ENCODE data around the gene GRHPR.
"Not testable (repeated sequence)": the region's sequence is repeated elsewhere in the genome, so short reads cannot be mapped to it uniquely, and the experiment has no call there.

GRHPR gene

GRCh38 chr9:37420271-37421215 lies 2.0 kb upstream of the GRHPR start:
- ATAC-seq (replicated peaks) (no peak), DNase-seq (no peak)
- Mint-ChIP-seq H3K27ac (peak overlapping the region; percentile 82), H3K4me1 (peaks cover 29 to 48% of the 10 kb centered on the region in 2 donors), H3K4me3 (no peak overlapping the region), H3K9me3 (no peaks in the 10 kb centered on the region), H3K36me3 (peaks cover 10 to 11% of the 10 kb centered on the region in 2 donors), H3K27me3 (no peaks in the 10 kb centered on the region)

- H3K4me3 Mint-ChIP-seq = peak overlapping the region; percentile 91 to 98
- peak overlapping the region; percentile 99 for H3K27ac Mint-ChIP-seq
- DNase-seq (no peak), ATAC-seq (replicated peaks) (no peak)
- H3K27me3 Mint-ChIP-seq = no peaks in the 10 kb centered on the region
- H3K9me3 Mint-ChIP-seq = no peaks in the 10 kb centered on the region
- peaks cover 16 to 19% of the 10 kb centered on the region in 2 donors for H3K36me3 Mint-ChIP-seq
- peaks cover 25 to 48% of the 10 kb centered on the region in 2 donors for H3K4me1 Mint-ChIP-seq
These were observed 595 bp upstream of the GRHPR start for GRCh38 chr9:37421914-37422288.

GRCh38 chr9:37423508-37423907 lies 1.0 kb downstream of the GRHPR start:
- Mint-ChIP-seq H3K4me3 (peak overlapping the region; percentile 91 to 98), H3K27ac (peak overlapping the region; percentile 99), H3K27me3 (no peaks in the 10 kb centered on the region), H3K4me1 (peaks cover 23 to 56% of the 10 kb centered on the region in 2 donors), H3K36me3 (peaks cover 25 to 26% of the 10 kb centered on the region in 2 donors), H3K9me3 (no peaks in the 10 kb centered on the region)
- no peak for DNase-seq
- no peak for ATAC-seq (replicated peaks)

GRCh38 chr9:37424204-37424685 lies 1.7 kb downstream of the GRHPR start:
- Mint-ChIP-seq H3K27me3 (no peaks in the 10 kb centered on the region), H3K27ac (no peak overlapping the region), H3K4me3 (peak overlapping the region; percentile 91 to 98), H3K9me3 (no peaks in the 10 kb centered on the region), H3K36me3 (peaks cover 31 to 33% of the 10 kb centered on the region in 2 donors), H3K4me1 (peaks cover 19 to 62% of the 10 kb centered on the region in 2 donors)
- ATAC-seq (replicated peaks) (no peak), DNase-seq (no peak)

GRCh38 chr9:37424686-37425297 lies 2.3 kb downstream of the GRHPR start:
- Mint-ChIP-seq H3K27me3 (no peaks in the 10 kb centered on the region), H3K9me3 (no peaks in the 10 kb centered on the region), H3K36me3 (peaks cover 32 to 33% of the 10 kb centered on the region in 2 donors), H3K27ac (no peak overlapping the region), H3K4me1 (peaks cover 19 to 62% of the 10 kb centered on the region in 2 donors), H3K4me3 (peak overlapping the region; percentile 4 to 91)
- DNase-seq = no peak
- ATAC-seq (replicated peaks) = no peak

- H3K9me3 Mint-ChIP-seq = no peaks in the 10 kb centered on the region
- peaks cover 19 to 65% of the 10 kb centered on the region in 2 donors for H3K4me1 Mint-ChIP-seq
- H3K4me3 Mint-ChIP-seq = peak overlapping the region in 1 of 2 donors; percentile 4
- H3K36me3 Mint-ChIP-seq = peaks cover 34 to 35% of the 10 kb centered on the region in 2 donors
- DNase-seq (no peak), ATAC-seq (replicated peaks) (no peak)
- H3K27me3 Mint-ChIP-seq = no peaks in the 10 kb centered on the region
- H3K27ac Mint-ChIP-seq = no peak overlapping the region
These were observed 2.8 kb downstream of the GRHPR start for GRCh38 chr9:37425298-37425752.

- H3K4me1 Mint-ChIP-seq = peaks cover 26 to 76% of the 10 kb centered on the region in 2 donors
- H3K4me3 Mint-ChIP-seq; H3K27ac Mint-ChIP-seq; H3K27me3 Mint-ChIP-seq; H3K9me3 Mint-ChIP-seq; DNase-seq; ATAC-seq (replicated peaks): not testable (repeated sequence)
- peaks cover 35 to 44% of the 10 kb centered on the region in 2 donors for H3K36me3 Mint-ChIP-seq
These were observed 3.9 kb downstream of the GRHPR start for GRCh38 chr9:37426431-37426830.

GRCh38 chr9:37426846-37427245 lies 4.3 kb downstream of the GRHPR start:
- no peak for ATAC-seq (replicated peaks)
- Mint-ChIP-seq H3K4me3 (no peak overlapping the region), H3K27ac (peak overlapping the region; percentile 62)

GRCh38 chr9:37428345-37428744 lies 5.8 kb downstream of the GRHPR start:
- H3K4me1 Mint-ChIP-seq = peaks cover 31 to 78% of the 10 kb centered on the region in 2 donors
- no peaks in the 10 kb centered on the region for H3K9me3 Mint-ChIP-seq
- no peak overlapping the region for H3K4me3 Mint-ChIP-seq
- no peak overlapping the region for H3K27ac Mint-ChIP-seq
- no peak for ATAC-seq (replicated peaks)
- no peaks in the 10 kb centered on the region for H3K27me3 Mint-ChIP-seq
- H3K36me3 Mint-ChIP-seq = peaks cover 41 to 55% of the 10 kb centered on the region in 2 donors
- DNase-seq = no peak

More at GRCh38 chr9:37426846-37427245, 4.3 kb downstream of the GRHPR start:
- Mint-ChIP-seq H3K36me3 (peaks cover 35 to 48% of the 10 kb centered on the region in 2 donors), H3K9me3 (no peaks in the 10 kb centered on the region), H3K4me1 (peaks cover 30 to 78% of the 10 kb centered on the region in 2 donors), H3K27me3 (no peaks in the 10 kb centered on the region)
- no peak for DNase-seq

- H3K4me1 Mint-ChIP-seq = peaks cover 25 to 65% of the 10 kb centered on the region in 2 donors
- peaks cover 40 to 59% of the 10 kb centered on the region in 2 donors for H3K36me3 Mint-ChIP-seq
- no peak for DNase-seq
- ATAC-seq (replicated peaks) = no peak
- no peaks in the 10 kb centered on the region for H3K9me3 Mint-ChIP-seq
- H3K4me3 Mint-ChIP-seq = no peak overlapping the region
- no peak overlapping the region for H3K27ac Mint-ChIP-seq
- no peaks in the 10 kb centered on the region for H3K27me3 Mint-ChIP-seq
These were observed 7.2 kb downstream of the GRHPR start for GRCh38 chr9:37429441-37430285.

GRCh38 chr9:37430841-37431597 lies 8.5 kb downstream of the GRHPR start:
- H3K4me1 Mint-ChIP-seq = peaks cover 23 to 53% of the 10 kb centered on the region in 2 donors
- peak overlapping the region; percentile 76 for H3K27ac Mint-ChIP-seq
- H3K4me3 Mint-ChIP-seq = no peak overlapping the region
- H3K27me3 Mint-ChIP-seq = no peaks in the 10 kb centered on the region
- DNase-seq = no peak
- H3K9me3 Mint-ChIP-seq = no peaks in the 10 kb centered on the region
- peak; percentile 22 to 34 for ATAC-seq (replicated peaks)
- peaks cover 36 to 64% of the 10 kb centered on the region in 2 donors for H3K36me3 Mint-ChIP-seq

GRCh38 chr9:37432020-37432419 lies 9.5 kb downstream of the GRHPR start:
- Mint-ChIP-seq H3K27me3 (no peaks in the 10 kb centered on the region), H3K27ac (peak overlapping the region; percentile 76)

GRCh38 chr9:37433867-37434371 lies 11.4 kb downstream of the GRHPR start:
- DNase-seq = no peak
- Mint-ChIP-seq H3K36me3 (peaks cover 28 to 66% of the 10 kb centered on the region in 2 donors), H3K9me3 (no peaks in the 10 kb centered on the region), H3K4me1 (peaks cover 24 to 32% of the 10 kb centered on the region in 2 donors), H3K27me3 (no peaks in the 10 kb centered on the region), H3K27ac (no peak overlapping the region), H3K4me3 (peak overlapping the region in 1 of 2 donors; percentile 37)
- ATAC-seq (replicated peaks) = no peak

More at GRCh38 chr9:37432020-37432419, 9.5 kb downstream of the GRHPR start:
- Mint-ChIP-seq H3K9me3 (no peaks in the 10 kb centered on the region), H3K36me3 (peaks cover 36 to 65% of the 10 kb centered on the region in 2 donors), H3K4me1 (peaks cover 25 to 43% of the 10 kb centered on the region in 2 donors), H3K4me3 (peak overlapping the region in 1 of 2 donors; percentile 17)
- no peak for DNase-seq
- peak; percentile 16 to 17 for ATAC-seq (replicated peaks)

All from stimulated activated naive B cell treated with anti-CD40 and anti-IgM and Interleukin-4, amounts not matched to agents 10 μg/mL and 1 μg/mL and 100 μg/mL, for 72 hours (primary cell).